ENCODE measurements around the gene CCDC85C. TPM values are rescaled to one million over a fixed set of nuclear protein-coding genes. Genes with fewer than 3 reads are reported as not detected.

The CCDC85C gene
- total and polyA plus RNA-seq, 4 donors, result 4.0 to 23.9 (median 9.6) TPM

- TF ChIP-seq CTCF (IDR thresholded peaks at IDR 0.05; ENCODE audit: low read depth, low read length, missing input control) (peak; percentile 44), ZBTB33 (IDR thresholded peaks at IDR 0.05) (no peak), ATF3 (IDR thresholded peaks at IDR 0.05) (no peak), RXRA (IDR thresholded peaks at IDR 0.05) (peak; percentile 73 to 81), EGR1 (IDR thresholded peaks at IDR 0.05; ENCODE audit: low read depth in 2 of 2) (no peak), HNF4A (conservative IDR thresholded peaks at IDR 0.05) (peak; percentile 60 to 63), RAD21 (IDR thresholded peaks at IDR 0.05) (peak; percentile 78 to 86), HNF4G (IDR thresholded peaks at IDR 0.05) (no peak), SP1 (IDR thresholded peaks at IDR 0.05) (peak; percentile 57), MAX (IDR thresholded peaks at IDR 0.05) (no peak)
These were observed 40.9 kb downstream of the CCDC85C start (continued) for GRCh38 chr14:99562856-99563748.

- no peak overlapping the region for H3K4me3 ChIP-seq (ENCODE audit: low read depth in 1 of 3, low read length in 3 of 3)
- H3K27me3 ChIP-seq (ENCODE audit: control insufficient read depth in 4 of 4, insufficient read depth in 4 of 4, low read length in 3 of 4), result no peaks in the 10 kb centered on the region
- WGBS, result 64% methylated on average over 10 of the region's 10 CpGs
- H3K27ac ChIP-seq (ENCODE audit: low read depth in 1 of 2, low read length in 2 of 2), result peak overlapping the region; percentile 73
- peaks cover 33 to 82% (median 77%) of the 10 kb centered on the region in 4 donors for H3K4me1 ChIP-seq (ENCODE audit: control insufficient read depth in 4 of 4, insufficient read depth in 4 of 4, low read length in 3 of 4)
- no peaks in the 10 kb centered on the region for H3K36me3 ChIP-seq (ENCODE audit: control insufficient read depth in 4 of 4, insufficient read depth in 3 of 4, low read depth in 1 of 4, low read length in 3 of 4)
- no peak overlapping the region for H3K9ac ChIP-seq (ENCODE audit: low read depth in 1 of 2, low read length in 2 of 2)
- DNase-seq (ENCODE audit: low spot score), result no peak
- H3K9me3 ChIP-seq (ENCODE audit: control insufficient read depth in 4 of 4, low read length in 3 of 4), result no peaks in the 10 kb centered on the region
- TF ChIP-seq RAD21 (IDR thresholded peaks at IDR 0.05), result no peak
- no peak for TF ChIP-seq SP1 (IDR thresholded peaks at IDR 0.05)
- no peak for TF ChIP-seq RXRA (IDR thresholded peaks at IDR 0.05)
- no peak for TF ChIP-seq GABPA (IDR thresholded peaks at IDR 0.05 in 1 of 2, conservative IDR thresholded peaks at IDR 0.05 in 1 of 2)
- no peak for TF ChIP-seq MAX (IDR thresholded peaks at IDR 0.05)
- no peak for TF ChIP-seq JUND (IDR thresholded peaks at IDR 0.05)
- TF ChIP-seq ZBTB33 (IDR thresholded peaks at IDR 0.05), result no peak
- TF ChIP-seq EGR1 (IDR thresholded peaks at IDR 0.05; ENCODE audit: low read depth in 2 of 2), result no peak
- TF ChIP-seq FOXA2 (IDR thresholded peaks at IDR 0.05), result no peak
- no peak for TF ChIP-seq YY1 (IDR thresholded peaks at IDR 0.05)
- TF ChIP-seq HNF4A (conservative IDR thresholded peaks at IDR 0.05), result no peak
- no peak for TF ChIP-seq REST (IDR thresholded peaks at IDR 0.05)
- no peak for TF ChIP-seq CTCF (IDR thresholded peaks at IDR 0.05; ENCODE audit: low read depth, low read length, missing input control)
- no peak for TF ChIP-seq NR2F2 (IDR thresholded peaks at IDR 0.05)
- TF ChIP-seq TAF1 (conservative IDR thresholded peaks at IDR 0.05), result no peak
- TF ChIP-seq HNF4G (IDR thresholded peaks at IDR 0.05), result no peak
- TF ChIP-seq ATF3 (IDR thresholded peaks at IDR 0.05), result no peak
- TF ChIP-seq FOXA1 (IDR thresholded peaks at IDR 0.05), result no peak
These were observed 42.1 kb downstream of the CCDC85C start for GRCh38 chr14:99561864-99562263.

Measured in liver (tissue), 9 donors.